ENCODE measurements around the gene PRR36.
A peak's percentile ranks its signal among the peaks of the same experiment; 100 is the strongest.

The PRR36 gene

DNA sequence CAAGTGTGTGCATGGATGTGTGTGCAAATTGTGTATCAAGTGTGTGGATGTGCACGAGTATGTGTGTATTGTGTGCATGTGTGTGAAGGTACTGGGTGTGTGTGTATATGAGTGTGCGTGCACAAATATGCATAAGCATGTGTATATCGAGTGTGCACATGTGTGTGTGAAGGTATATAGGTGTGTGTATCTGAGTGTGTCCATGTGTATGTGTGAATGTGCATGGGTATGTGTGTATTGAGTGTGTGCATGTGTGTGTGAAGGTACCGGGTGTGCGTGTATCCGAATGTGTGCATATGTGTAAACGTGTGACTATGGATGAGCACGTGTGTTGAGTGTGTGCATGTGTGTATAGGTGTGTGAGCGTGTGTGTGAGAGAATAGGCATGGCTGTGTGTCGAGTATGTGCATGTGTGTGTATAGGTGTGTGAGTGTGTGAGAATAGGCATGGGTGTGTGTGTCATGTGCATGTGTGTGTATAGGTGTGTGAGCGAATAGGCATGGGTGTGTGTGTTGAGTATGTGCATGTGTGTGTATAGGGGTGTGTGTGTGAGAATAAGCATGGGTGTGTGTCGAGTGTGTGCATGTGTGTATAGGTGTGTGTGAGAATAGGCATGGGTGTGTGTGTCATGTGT is 31.4 kb downstream of the PRR36 start:
- no peak for DNase-seq

DNA sequence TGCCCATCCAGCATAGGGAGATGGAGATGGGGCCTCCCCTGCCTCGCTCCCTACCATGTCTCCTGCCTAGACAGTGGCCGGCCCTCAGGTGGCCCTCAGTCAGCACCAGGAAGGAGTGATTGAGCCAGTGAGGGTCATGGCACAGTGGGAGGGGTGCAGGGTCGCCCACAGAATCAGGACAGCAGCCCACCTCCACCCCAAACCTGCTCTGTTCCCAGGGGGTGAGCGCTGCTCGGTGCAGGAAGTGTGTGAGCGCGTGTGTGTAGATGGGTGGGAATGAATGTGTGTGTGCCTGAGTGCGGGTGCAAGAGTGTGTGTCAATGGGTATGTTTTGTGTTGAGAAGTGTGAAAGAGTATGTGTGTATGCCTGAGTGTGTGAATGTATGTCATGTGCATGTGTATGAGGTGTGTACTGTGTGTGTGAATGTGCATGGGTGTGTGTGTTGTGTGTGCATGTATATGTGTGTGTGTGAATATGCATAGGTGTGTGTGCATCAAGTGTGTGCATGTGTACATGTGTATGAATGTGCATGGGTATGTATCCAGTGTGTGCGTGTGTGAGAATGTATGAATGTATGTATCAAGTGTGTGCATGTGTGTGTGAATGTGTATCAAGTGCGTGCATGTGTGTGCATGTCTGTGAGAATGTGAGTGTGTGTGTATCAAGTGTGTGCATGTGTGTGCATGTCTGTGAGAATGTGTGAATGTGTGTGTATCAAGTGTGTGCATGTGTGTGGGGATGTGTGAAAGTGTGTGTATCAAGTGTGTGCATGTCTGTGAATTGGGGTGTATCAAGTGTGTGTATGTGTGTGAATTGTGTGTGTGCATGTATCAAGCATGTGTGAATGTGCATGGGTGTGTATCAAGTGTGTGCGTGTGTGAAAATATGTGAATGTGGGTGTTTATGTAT is 32.2 kb downstream of the PRR36 start:
- no peak for DNase-seq

DNA sequence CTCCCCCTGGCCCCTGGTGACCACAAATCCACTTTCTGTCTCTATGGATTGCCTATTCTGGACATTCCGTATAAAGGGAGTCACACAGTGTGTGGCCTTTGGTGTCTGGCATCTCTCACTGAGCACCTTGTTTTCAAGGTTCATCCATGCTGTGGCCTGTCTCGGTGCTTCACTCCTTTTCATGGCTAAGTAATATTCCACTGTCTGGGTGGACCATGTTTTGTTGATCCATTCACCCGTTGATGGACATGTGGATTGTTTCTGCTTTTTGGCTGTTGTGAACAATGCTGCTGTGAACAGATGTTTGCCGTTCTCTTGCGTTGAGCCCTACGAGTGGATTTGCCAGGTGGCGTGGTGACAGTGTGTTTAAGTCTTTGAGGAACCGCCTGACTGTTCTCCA is 33.6 kb downstream of the PRR36 start:
- DNase-seq: no peak

DNA sequence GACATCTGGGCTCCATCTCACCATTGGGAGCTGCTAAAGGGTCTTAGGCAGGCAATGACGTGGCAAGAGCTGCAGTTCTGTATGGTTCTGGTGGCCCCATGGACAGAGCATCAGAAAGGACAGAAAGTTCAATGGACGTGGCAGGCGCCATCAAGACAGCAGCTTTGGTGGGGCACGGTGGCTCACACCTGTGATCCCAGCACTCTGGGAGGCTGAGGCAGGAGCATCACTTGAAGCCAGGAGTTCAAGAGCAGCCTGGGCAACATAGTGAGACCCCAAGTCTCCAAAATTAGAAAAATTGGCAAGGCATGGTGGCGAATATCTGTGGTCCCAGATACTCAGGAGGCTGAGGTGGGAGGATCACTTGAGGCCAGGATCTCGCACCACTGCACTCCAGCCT is 34.7 kb downstream of the PRR36 start:
- DNase-seq: no peak

DNA sequence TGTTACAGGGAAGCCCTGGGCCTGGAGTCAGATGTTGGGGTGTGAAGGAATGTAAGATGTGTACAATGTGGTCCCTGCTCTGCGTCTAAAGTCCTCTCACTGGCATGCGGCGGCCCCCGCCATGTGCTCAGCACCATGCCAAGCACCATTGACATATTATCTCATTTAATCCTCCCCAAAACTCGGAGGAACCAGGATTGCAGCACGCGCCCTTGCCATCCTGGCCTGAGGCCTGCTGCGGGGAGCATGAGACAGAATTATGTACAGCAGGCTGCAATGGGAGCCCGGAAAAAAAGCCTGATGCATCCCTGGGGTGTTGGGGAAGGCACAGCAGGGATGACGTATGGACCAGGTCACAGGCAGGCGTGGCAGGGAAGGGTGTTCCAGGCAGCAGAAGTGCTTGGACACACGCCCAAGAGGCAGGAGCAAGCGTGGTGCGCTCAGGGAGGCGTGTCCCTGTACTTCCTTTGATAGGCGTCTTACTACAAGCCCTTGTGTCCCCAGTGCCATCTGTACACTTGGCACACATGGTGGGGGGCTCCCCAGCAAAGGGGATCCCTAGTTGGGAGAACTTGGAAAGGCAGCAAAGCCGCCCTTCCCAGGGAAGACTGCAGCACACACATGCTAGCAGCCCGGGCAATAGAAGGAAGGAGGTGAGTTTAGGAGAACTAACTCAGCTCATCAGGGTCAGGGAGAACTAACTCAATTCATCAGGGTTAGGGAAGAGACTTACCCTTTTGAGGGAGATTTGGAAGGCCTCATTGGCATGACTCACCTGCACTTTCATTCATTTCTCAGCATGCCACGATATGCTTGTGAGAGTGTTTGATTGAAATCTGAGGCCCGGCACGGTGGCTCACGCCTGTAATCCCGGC is 40.7 kb downstream of the PRR36 start:
- peak; percentile 68 for DNase-seq

DNA sequence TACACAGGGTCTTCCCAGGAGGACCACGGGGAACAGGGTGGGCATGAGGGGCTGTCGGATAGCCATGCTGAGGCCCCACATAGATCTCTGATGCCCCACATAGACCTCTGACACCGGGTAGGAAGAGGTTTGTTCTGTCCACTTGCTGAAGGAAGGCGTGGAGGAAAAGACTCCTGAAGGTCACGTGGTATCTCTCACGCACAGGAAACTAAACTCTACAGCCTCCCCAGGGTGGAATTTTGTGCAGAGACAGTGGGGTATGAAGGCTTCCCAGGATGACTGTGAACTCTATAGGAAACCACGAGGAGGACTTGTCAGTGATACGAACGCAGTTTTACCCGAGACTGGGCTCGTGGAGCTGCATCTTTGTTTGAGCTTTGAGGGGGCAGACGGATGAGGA is 41.4 kb downstream of the PRR36 start:
- DNase-seq: no peak

DNA sequence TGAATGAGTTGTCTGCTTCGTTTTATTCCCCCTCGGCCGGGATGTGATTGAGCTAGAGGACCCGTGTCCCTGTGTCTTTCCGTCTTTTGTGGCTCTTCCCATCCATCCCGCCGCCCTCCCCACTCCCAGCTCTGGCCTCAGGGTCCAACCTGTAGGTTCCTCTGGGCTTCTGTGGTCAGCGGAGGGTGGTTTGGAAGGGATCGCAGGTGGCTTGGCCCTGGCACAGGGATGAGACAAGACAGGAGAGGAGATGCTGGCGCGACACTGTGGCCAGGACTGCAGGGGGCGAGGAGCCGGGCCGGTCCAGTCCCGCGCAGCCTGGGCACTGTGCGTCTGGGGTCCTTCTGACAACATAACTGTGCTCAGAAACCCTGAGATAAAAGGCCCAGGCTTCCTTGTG is 42.2 kb downstream of the PRR36 start:
- no peak for DNase-seq

DNA sequence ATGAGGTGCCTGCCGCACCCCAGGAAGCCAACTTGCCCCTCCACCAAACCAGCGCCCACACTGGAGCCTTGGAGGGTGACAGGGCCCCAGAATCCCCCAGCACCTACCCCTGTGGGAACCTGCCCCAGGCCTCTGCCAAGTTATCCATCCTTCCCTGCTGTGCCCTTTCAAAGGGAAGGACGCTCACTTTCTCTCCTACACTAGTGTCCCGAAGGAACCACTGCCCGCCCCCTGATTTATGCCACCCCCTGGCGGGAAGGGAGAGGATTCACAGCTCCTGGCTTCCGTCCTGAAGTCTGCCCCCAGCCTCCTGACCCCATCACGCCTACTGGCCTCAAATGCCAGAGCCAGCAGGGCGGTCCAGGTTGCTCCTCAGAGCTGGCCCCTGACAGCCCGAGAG is 42.7 kb downstream of the PRR36 start:
- DNase-seq: peak; percentile 41

DNA sequence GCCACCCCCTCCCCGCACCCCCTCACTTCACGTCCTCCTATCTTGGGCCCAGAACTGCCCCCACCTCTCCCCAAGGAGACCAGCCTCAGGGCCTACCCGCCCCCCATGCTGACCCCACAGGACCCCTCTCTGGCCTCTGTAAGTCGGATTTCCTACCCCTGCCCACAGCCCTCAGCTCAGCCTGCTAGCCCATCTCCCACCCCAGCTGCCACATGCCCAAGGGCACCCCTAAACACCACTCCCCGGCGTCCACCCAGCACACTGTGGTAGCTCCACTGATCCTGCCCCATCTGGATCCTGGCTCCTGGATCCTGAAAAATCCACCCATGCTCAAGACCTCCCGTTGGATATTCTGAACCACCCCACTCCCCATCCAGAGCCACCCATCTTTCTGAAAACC is 43.4 kb downstream of the PRR36 start:
- no peak for DNase-seq

DNA sequence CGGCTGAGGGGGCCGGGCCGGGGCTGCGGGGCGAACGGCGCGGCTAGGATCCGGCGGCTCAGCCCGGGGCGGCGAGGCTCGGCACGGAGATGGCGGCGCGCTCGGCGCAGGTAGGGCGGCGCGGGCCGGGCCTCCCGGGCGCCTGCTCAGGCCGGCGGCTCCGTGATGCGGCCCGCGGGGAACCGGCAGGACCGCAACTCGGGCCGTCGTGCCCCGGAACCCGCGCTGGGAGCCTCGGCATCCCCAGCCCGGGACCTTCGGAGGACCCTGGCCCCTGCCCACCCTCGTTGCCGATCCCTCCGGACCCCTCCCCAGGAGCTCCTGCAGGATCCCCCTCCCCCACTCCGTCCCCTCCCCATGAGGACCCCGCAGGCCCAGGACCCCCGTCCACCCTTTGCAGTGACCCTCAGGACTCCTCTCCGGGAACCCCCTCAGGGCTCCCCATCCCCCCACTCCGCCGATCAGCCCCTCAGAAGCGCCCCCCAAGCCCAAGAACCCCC is 43.9 kb downstream of the PRR36 start:
- no peak for DNase-seq

DNA sequence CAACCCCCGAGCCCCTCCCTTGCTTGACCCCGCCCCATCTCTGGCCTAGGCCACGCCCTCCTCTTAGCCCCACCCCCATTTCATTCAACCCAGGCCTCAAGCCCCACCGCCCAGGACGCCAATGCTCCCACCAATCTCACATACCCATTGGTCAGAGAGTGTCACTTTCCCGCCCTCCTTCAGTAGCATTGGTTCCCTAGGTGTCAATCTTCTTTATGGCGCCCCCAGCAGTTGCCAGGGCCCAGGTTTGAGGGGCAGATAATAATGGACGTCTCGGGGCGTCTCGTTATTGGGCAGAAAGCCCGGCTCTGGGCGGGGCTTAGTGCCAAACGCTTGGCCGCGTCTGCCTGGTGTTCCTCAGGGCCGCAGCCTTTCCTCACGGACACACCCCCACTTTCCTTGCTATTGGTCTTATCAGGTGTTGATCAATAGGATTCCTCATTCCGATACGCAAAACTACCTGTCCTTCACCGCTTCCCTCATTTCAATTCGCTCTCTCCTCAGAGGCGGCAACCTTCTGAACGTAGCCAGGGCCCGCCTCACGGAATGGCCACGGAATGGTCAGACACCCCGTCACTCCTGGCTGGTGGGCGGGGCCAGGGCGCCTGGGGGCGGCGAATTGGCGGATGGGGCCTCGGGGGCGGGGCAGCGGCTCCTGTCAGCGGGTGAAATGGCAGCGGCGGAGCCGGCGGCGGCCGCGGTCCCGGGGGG is 44.5 kb downstream of the PRR36 start, which contains the start of gene EVI5L:
Gene EVI5L (plus strand): TSS at position 658 of the 711 bp plus-strand sequence. CDS start 16,325 bp downstream, outside the sequence.
- peak; percentile 100 for DNase-seq

DNA sequence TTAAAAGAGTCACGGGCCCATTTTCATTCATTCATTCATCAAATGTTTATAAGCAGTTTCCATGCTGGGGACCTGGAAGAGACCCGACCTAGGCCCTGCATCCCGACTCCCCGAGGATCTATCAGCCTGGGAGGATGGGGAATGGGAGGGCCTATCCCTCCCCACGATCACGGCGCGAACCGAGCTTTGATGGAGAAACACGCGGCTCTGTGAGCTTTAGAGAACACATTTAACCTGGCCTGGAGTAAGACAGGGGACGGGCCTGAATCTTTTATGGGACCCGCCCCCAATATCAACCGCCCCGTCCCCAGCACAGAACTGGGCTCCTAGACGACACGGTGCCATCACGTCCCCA is 45.0 kb downstream of the PRR36 start:
- no peak for DNase-seq

DNA sequence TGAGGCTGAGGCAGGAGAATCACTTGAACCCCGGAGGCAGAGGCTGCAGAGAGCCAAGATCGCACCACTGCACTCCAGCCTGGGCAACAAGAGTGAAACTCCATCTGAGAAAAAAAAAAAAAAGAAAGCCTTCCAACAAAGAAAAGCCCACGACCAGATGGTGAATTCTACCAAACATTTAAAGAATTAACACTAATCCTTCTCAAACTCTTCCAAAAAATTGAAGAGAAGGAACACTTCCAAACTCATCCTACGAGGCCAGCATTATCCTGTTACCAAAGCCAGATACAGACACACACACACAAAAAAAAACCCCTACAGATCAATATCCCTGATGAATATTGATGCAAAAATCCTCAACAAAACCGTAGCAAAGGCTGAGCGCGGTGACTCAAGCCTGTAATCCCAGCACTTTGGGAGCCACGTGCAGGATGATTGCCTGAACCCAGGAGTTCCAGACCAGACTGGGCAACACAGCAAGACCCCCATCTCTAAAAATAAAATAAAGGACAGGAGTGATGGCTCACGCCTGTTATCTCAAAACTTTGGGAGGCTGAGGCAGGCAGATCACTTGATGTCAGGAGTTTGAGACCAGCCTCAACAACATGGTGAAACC is 50.4 kb downstream of the PRR36 start:
- no peak for DNase-seq

DNA sequence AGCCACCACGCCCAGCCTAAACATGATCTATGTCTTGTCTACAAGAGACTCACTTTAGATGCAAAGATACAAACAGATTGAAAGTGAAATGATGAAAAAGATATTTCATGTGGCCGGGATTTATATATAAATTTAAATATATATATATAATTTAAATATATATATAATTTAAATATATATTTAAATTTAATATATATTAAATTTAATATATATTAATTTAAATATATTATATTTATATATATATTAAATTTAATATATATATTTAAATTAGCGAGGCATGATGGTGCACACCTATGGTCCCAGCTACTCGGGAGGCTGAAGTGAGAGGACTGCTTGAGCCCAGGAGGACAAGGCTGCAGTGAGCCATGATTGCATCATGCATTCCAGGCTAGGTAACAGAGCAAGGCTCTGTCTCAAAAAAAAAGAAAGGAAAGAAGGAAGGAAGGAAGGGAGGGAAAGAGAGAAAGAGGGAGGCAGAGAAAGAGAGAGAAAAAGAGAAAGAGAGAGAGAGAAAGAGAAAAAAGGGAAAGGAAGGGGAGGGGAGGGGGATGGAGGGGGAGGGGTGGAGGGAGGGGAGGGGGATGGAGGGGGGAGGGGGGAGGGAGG is 51.2 kb downstream of the PRR36 start:
- DNase-seq: no peak

DNA sequence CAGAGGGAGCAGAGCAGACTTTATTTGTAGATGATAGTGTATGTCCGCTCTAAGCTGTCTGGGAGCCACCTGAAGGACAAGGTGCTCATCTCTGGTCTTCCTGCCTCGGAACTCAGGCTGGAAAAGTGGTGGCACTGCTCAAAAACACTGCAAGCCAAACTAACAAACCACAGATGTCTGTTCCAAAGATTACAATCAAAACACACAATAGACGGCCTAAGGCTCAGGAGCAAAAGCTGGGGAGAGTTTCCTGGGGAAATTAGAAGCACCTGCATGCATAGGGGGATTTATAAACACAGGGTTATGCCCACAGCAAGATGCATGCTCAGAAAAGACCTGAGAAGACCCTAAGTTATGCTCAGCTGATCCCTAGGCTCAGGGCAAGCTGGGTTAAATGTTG is 53.6 kb downstream of the PRR36 start:
- DNase-seq: no peak

DNA sequence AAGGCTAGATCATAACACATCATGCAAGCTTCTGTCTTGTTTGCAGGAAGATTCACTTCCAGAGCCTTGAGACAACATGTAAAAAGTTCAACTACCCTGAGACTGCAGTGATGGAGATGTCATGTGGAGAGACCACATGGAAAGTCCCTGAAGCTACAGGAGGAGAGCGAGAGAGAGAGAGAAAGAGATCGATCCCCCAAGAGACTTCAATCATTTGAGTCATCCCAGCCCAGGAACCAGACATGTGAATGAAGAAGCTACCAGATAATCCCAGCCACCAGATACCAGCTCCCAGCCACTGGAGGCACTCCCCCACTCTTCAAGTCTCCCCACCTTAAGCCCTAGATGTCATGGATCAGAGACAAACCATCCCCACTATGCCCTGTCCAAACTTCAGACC is 54.9 kb downstream of the PRR36 start:
- no peak for DNase-seq

DNA sequence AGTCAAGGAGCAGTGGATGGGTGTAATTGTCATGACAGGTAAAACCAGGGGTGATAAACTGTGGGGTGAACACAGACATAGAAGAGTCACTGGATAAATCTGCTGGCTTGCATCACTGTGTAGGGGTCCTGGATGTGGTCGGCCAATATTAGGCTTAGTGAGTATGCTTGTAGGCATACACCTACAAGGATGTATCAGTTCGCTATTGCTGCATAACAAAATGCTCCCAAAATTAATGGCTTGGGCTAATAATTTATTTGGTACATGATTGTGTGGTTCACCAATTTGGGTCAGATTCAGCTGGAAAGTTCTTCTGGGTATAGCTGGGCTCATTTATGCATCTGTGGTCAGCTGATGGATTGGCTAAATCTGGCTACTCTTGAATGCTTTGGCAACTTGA is 55.4 kb downstream of the PRR36 start:
- no peak for DNase-seq
